HG03521 (cell line): ENCODE measurements around the gene HSH2D.

Experiments used
- ATAC-seq: cut with Tn5 transposase; IDR thresholded peaks from one replicate; pipeline ENCODE4 v1.9.1; 2021; ENCODE audit warnings: mild to moderate bottlenecking, moderate library complexity; ENCODE audit not compliant: unreplicated experiment

The HSH2D gene

GRCh38 chr19:16191216-16191908 lies 47.9 kb downstream of the HSH2D start:
- no peak for ATAC-seq

GRCh38 chr19:16193466-16193865 lies 50.0 kb downstream of the HSH2D start:
- no peak for ATAC-seq

GRCh38 chr19:16197188-16197621 lies 53.7 kb downstream of the HSH2D start:
- no peak for ATAC-seq

- peak; percentile 89 for ATAC-seq
These were observed 54.3 kb downstream of the HSH2D start, which contains the start of gene AP1M1 for GRCh38 chr19:16197622-16198369. AP1M1 (plus strand) TSS chr19:16197911; CDS start chr19:16198027, 116 bp downstream.

GRCh38 chr19:16198370-16198651 lies 54.8 kb downstream of the HSH2D start:
- ATAC-seq, result peak; percentile 9

GRCh38 chr19:16199275-16199932 lies 55.9 kb downstream of the HSH2D start:
- ATAC-seq, result no peak

GRCh38 chr19:16200038-16201010 lies 56.8 kb downstream of the HSH2D start:
- no peak for ATAC-seq

- no peak for ATAC-seq
These were observed 57.5 kb downstream of the HSH2D start for GRCh38 chr19:16201011-16201391.

- ATAC-seq, result no peak
These were observed 59.1 kb downstream of the HSH2D start for GRCh38 chr19:16202320-16203255.

- ATAC-seq, result no peak
These were observed 59.9 kb downstream of the HSH2D start for GRCh38 chr19:16203256-16204004.

GRCh38 chr19:16204005-16204294 lies 60.5 kb downstream of the HSH2D start:
- no peak for ATAC-seq

- no peak for ATAC-seq
These were observed 61.9 kb downstream of the HSH2D start for GRCh38 chr19:16205205-16206045.

- ATAC-seq, result no peak
These were observed 62.6 kb downstream of the HSH2D start for GRCh38 chr19:16206046-16206605.

GRCh38 chr19:16206637-16207036 lies 63.2 kb downstream of the HSH2D start:
- ATAC-seq, result no peak

- no peak for ATAC-seq
These were observed 63.6 kb downstream of the HSH2D start for GRCh38 chr19:16207063-16207462.

GRCh38 chr19:16207490-16208025 lies 64.1 kb downstream of the HSH2D start:
- ATAC-seq, result no peak
